Cardiac septum (tissue), 1 donor: Measurements from ENCODE around the gene ZNF2. TPM values are rescaled to one million over a fixed set of nuclear protein-coding genes. Genes with fewer than 3 reads are reported as not detected.
A peak's percentile ranks its signal among the peaks of the same experiment; 100 is the strongest.

Experiments
- DNase-seq: peaks from one replicate; pipeline ENCODE4 v3.0.0-alpha.2; 2020; ENCODE audit warnings: low spot score
- intact Hi-C: fragments of 100-400 bp; cut with DNase I; formaldehyde crosslinking; loops from one replicate; pipeline ENCODE4 v1.14.0; 2022
- long read RNA-seq: library from polyadenylated mRNA; unstranded; transcript quantifications from one replicate; pipeline ENCODE4 v2.0.0, GENCODE V29; 2021
- total RNA-seq: library from RNA; stranded (reverse); fragmentation: NEBNext Ultra II Directional; extraction: Animal tissue kit (Norgen Biotek cat#: 25700); gene quantifications from one replicate; pipeline ENCODE4 v1.2.1, GENCODE V29; 2021
- donor health status: DM: no; HTN: no; CAD: no.

ZNF2 gene
- 4.1 TPM for total RNA-seq
- long read RNA-seq, partial matches to known transcripts = 1 of 7 reads
- long read RNA-seq, other reads (novel, unspliced or antisense) = 2 of 7 reads

DNA sequence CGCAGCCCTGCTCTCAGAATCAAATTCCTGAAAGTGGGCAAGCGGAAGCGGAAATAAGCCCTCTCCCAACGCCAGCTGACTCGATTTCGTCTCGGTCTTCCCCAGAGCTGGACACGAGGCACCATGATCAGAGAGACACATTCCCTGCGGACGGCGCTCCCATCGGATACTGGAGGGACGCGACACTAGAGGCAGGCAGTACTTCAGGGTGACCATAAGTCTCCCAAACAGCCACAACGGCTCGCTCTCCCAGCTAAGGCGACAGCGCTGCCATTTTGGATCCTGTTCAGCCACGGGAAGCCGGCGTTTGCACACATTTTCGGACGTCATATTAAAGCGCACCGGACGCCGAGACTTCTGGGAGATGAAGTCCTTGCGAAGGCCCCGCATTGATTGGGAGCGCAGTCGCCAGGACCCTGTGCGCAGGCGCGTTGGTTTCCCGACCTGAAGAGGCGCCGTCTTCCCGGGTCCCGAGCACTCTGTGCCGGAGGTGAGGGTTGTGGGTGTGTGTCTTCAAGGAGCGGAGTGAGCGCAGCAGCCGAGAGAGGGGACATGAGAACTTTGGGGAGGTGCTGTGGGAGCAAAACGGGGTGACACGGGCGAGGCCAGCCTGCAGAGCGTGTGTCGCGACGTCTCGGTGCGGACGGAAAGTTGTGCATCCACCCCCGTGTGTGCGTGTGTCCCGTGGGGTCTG is at the start of gene ZNF2:
Gene ZNF2 (plus strand): TSS at position 439 of the 694 bp plus-strand sequence. CDS start 10,418 bp downstream, outside the sequence.
- intact Hi-C loops = loop anchor here (1.0 to 2.0 kb wide), 2 partner anchors 42 to 45 kb away; partner anchors contain the start of genes MRPS5 and ZNF892
- DNase-seq = peak; percentile 98

DNA sequence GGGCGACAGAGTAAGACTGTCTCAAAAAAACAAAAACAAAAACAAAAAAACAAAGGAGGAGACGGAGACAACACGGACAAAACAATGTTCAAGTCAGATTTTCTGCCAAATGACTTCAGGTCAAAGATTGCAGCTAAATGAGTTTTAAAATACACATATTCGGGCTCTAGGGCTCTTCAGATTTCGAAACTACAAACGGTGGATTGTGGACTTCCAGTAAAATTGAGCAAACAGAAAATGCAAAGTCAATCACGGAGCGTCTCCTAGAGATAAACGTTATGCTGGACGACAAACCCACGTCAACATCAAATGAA is 44.6 kb upstream of the ZNF2 start:
- intact Hi-C loops = loop anchor here (2.0 to 5.0 kb wide), 2 partner anchors 44 to 86 kb away; partner anchors contain the start of genes ZNF2 and ZNF892
- DNase-seq = no peak

DNA sequence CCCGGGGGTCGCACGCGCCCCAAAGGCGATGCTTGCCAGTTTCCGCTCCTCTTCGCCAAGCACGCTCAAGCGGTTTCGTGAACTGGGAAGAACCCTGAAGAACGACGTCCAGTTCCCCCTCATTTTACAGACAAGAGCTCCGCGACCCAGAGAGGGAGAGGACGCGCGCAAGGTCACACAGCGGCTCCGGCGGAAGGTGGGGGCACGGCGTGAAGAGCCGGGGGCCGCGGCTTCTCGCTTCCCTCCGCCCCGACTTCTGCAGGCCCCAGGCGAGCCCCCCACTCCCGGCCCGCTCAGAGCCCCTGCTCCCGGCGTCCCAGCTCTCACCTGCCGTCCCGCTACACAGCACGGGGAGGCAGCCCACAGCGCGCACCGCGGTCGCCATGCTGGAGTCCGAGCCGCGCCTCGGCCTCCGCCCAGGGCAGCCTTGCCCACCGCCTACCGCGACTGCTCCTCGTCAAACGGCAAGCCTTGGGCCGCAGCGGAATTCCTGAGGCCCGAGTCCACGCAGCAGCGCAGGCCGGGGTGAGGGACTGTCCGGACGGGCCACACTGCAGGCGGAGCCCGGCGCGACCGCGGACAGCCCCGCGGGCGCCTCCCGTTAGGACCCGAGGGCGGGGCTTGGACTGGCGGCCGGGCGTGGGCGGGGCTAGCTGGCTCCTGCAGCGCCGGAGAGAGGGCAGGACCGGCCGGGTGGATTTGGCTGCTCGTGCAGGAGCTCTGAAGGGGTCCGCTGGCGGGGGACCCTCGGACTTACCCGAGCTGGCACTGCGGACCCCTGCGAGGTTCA is 44.0 kb upstream of the ZNF2 start, which contains the start of gene MRPS5:
Gene MRPS5 (minus strand): TSS at position 402 of the 790 bp plus-strand sequence. CDS start 17 bp downstream, at position 385.
- peak; percentile 95 for DNase-seq
- intact Hi-C loops = loop anchor here (2.0 to 5.0 kb wide), 3 partner anchors 37 to 86 kb away; partner anchors contain the start of genes ZNF2, ZNF514 and ZNF892

DNA sequence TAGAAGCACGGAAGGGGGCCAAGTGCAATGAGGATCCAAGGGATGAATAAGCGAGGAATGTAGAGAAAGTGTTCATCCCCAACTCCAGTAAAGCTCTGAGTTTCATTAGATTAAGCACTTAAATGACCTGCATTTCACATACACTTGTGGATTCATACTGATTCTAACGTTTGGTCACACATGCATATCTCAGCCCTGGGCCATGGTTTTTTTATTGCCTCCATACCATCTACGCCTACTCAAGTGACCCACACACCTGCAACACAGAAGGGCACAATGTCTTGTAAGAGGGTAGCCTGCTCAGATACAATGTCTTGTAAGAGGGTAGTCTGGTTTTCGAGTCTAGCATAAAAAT is 43.4 kb upstream of the ZNF2 start:
- intact Hi-C loops = loop anchor here (2.0 to 5.0 kb wide), 2 partner anchors 37 to 85 kb away; partner anchors contain the start of genes ZNF514 and ZNF892
- no peak for DNase-seq

DNA sequence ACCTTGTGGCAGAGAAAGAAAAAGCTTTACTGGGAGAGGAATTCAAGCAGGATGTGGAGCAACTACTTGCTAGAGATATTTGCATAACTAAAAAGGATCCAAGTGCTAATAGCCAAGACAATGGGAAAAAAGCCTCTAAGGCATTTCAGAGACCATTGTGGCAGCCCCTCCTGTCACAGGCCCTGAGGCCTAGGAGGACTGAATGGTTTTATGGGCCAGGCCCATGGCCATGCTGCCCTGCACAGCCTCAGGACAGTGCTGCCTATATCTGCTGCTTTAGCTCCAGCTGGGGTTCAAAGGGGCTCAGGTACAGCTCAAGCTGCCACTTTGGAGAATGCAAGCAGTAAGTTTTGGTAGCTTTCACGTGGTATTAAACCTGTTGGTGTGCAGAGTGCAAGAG is 26.9 kb upstream of the ZNF2 start:
- intact Hi-C loops = no loop called here
- DNase-seq = no peak

DNA sequence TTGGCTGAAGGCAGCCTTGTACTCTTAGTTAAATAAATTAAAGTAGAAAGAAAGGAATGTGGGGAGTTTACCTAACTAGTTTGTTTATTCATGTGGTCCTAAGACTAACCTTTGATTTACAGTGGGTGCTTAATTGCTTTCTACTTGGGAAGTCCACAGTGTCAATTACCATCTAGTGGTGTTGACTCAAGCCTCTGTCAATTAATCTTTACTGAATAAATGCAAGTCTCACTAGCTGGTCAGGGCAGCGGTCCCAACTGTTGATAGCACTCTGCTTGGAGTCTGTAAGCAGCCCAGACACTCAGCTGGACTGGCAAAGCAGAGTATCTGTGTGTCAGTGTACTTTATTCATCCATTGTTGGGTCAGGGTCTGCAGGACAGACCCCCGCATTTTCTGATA is 21.8 kb upstream of the ZNF2 start:
- intact Hi-C loops = no loop called here
- no peak for DNase-seq

DNA sequence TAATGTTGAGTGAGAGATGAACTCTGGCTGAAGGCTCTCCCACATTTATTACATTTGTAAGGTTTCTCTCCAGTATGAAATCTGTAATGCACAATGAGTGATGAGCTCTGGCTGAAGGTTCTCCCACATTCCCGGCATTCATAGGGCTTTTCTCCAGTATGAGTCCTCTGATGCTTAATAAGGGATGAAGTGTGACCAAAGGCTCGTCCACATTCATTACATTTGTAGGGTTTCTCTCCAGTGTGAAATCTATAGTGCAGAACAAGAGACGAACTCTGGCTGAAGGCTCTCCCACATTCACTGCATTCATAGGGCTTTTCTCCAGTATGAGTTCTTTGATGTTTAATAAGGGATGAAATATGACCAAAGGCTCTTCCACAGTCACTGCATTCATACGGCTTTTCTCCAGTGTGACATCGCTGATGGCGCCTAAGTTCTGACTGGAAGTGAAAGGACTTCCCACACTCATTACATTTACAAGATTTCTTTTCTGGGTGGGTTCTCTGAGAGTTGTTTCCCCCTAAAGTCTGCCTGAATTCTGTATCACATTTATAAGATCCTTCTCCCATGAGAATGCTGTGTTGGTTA is 16.1 kb upstream of the ZNF2 start:
- no peak for DNase-seq
- intact Hi-C loops = no loop called here

DNA sequence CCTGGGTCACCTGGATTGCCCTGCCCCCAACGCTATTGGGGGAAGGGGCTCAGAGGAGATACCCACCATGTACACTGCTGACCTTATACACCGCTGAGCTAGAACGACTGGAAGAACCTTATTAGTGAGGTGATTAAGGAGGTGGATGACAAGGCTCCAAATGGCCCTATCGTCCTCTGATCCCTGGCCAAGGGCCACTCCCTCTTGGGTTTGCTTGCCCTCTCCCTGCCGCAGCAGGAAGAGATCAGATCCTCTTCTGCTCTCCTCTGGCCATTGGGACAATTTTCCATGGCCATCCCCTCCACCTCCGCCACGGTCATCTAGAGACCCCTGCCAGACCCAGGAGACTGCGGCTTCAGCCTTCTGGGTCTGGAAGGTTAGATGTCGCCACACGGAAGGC is 7.2 kb upstream of the ZNF2 start:
- intact Hi-C loops = loop anchor here (2.0 kb wide), 1 partner anchor 36 kb away; no protein-coding TSS in a partner anchor
- no peak for DNase-seq

DNA sequence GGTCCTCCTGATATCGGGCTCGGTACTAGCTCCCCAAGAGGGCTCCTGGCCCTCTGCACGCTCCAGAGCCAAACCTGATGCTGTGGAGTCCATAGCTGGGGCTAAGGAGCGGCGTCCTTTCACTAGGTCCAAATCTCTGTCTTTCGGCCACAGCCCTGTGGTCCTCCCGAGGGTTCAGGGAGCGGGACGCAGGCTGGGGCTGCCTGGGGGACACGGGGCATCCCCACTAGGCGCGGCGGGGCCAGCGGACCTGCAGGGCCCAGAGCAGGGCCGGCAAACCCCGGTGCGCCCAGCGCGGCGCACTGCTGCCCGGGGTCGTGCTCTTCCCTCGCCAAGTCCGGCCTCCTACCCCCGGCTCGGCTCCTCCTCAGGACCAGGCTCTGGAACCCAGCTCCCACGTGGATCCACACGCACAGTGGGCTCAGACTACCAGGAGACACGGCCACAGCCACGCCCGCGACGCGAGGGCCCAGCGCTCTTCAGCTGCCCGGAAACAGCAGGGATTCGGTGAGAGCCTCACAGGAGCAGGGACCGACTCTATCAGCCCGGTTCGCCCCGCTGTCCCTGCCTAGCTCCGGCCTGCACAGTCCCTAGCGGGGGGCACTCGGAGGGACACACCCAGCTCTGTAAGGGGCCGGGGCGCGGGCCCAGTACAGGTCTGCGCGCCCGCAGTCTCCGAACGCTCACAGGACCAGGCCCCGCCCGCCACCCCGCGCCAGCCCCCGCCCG is 6.6 kb upstream of the ZNF2 start:
- intact Hi-C loops = loop anchor here (2.0 kb wide), 1 partner anchor 36 kb away; no protein-coding TSS in a partner anchor
- DNase-seq = peak; percentile 82

DNA sequence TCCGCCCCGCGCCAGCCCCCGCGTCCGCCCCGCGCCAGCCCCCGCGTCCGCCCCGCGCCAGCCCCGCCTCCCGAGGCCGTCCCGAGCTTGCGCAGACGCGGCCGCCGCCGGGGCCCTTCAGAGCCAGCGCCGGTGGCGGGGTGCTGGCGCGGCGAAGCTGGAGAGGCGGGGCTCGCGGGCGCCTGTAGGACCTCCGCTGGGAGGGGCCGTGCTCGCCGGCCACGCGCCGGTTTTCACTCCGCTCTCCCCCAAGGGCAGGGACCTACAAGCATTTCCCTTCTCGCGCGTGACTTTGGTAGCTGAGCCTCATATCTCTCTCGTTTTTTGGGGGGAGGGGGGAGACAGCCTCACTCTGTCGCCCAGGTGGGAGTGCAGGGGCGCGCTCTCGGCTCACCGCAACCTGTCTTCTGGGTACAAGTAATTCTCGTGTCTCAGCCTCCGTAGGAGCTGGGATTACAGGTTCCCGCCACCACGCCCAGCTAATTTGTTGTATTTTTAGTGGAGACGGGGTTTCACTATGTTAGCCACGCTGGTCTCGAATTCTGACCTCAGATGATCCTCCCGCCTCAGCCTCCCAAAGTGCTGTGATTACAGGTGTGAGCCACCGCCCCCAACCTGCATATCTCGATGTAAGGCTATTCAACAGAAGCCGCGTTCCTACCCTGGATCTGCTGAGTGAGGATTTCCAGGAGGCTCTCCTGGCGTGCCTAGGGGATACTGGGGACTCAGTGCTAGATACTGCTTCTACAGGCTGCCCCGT is 5.7 kb upstream of the ZNF2 start, which contains the start of gene ZNF514:
Gene ZNF514 (minus strand): TSS at position 159 of the 760 bp plus-strand sequence. CDS start 6,595 bp downstream, outside the sequence.
- peak; percentile 86 for DNase-seq
- intact Hi-C loops = loop anchor here (2.0 kb wide), 1 partner anchor 37 kb away; no protein-coding TSS in a partner anchor

DNA sequence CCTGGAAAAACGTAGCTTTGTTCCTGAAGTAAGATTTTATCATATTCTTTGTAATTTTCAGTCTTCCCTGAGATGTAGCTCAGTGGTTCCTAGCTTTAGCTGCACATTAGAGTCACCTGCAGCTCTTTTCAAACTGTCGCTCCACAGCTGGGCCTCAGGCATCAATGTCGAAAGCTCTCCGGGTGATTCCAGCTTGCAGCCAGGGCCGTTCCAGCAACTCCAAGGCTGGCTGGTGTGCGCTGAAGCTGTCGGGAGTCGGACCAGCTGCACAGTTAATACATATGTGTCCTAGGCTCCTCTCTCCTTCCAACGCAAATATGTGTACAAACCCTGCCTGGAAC is 609 bp upstream of the ZNF2 start:
- intact Hi-C loops = loop anchor here (1.0 to 2.0 kb wide), 2 partner anchors 42 to 44 kb away; partner anchors contain the start of genes MRPS5 and ZNF892

DNA sequence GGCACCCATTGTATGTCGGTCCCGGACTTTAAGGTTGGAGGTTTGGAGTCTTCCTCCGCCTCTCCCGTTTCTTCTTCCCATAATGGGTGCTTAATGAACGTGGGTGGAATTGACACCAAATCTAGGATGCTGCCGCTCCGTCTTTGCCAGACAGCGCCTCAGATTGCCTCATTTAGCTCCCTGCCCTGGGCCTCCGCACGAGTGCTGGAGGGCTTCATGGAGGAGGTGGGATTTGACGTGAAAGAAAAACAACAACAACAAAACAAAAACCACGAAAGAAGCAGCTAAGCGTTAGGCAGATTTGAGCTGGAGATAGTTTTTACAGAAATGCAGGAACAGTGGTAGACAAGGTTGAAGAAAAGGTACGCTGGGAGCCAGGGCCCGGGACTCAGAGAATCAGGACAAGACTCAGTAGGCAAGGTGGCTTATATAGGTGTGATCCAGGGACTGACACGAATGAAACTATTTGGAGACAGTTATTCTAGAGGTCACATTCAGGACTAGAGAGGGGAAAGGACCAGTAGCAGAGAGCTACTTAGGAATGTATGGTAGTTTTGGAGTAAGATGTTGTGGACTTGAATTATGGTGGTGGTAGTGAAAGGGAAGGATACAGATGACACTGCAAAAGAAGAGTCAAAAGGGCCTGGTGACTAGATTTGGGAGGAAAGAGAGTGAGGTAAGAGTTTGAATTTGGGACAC is 605 bp downstream of the ZNF2 start:
- intact Hi-C loops = no loop called here
- no peak for DNase-seq

More for the DNA sequence above, 609 bp upstream of the ZNF2 start:
- DNase-seq = no peak

DNA sequence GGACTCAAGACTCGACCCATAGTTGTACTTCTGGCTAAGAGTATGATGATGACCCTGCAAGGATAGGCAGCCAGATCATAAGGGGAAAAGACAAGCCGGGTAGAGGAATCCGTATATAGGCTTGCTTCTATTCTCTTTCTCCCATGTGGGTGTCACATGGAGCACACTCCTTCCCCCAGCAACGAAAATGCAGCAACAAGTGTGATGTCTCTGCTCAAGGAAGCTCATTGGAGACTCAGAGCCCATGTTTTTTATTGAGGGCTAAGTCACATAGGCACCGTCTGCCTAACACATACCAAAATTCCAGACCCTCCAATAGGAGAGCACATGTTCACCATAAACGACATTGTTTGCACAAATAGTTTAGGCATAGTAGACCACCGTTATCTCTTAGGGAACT is 6.3 kb downstream of the ZNF2 start:
- intact Hi-C loops = no loop called here
- no peak for DNase-seq

DNA sequence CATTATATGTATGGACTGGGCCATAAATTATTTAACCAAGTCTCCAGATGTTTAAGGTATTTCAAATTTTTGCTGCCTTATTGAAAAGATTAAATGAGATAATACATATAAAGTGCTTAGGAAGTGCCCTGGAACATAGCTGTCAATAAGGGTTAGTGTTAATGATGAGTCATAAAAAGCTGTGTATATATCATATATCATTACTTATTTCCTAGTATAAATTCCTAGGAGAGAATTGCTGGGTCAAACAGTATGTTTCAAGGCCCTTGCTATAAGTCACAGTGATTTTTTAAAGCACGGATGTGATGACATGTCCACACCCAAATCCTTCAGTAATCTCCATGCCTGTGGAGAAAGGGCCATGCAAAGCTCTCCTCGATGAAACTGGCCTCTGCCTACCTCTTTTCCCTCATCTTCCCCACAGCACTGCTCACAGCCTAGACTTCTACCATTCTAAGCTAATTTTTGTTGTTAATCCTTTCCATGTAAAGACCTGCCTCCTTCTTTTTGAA is 8.5 kb downstream of the ZNF2 start:
- no peak for DNase-seq
- intact Hi-C loops = no loop called here

DNA sequence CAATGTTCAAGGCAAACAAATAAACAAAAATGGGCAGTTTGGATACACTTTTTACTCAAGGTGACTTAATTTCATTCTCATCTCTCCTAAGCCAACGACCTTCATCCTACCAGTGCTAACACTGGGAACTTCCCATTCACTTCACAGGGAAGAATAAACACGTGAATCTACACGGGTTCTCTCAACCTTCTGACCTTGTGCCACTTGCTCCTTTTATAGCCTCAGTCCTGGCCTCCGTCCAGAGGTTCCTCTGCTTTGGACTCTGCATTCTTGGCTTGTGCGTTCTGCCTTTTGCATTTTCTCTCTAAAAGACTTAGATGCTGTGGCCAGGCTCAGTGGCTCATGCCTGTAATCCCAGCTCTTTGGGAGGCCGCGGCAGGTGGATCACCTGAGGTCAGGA is 13.8 kb downstream of the ZNF2 start:
- intact Hi-C loops = no loop called here
- DNase-seq = no peak

DNA sequence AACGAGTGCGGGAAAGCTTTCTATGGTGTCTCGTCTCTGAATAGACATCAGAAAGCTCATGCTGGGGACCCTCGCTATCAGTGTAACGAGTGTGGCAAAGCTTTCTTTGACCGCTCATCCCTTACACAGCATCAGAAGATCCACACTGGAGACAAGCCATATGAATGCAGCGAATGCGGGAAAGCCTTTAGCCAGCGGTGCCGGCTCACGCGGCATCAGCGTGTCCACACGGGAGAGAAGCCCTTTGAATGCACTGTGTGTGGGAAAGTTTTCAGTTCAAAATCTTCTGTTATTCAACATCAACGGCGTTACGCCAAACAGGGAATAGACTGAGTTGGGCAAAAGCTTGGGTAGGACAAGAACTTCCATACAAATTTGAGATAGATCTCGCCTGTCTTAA is 16.2 kb downstream of the ZNF2 start:
- no peak for DNase-seq
- intact Hi-C loops = no loop called here

DNA sequence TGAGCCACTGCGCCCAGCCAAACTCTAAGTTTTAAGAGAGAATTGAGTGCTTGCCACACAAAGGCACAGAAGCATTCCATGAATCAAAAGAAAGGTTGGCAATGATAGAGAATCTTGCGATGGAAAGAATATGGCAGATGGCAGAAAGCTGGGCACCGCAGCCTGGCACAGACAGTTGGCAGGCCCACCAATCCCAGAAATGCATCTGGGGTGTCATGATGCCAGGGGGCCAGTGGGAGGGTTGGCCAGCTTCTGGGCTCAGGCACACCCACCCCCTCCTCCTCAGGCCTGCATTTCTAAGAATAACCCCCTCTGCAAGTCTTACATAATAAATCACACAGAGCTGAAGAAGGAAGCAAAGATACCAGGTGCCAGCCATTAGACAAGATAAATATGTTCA is 19.6 kb downstream of the ZNF2 start:
- DNase-seq = no peak
- intact Hi-C loops = no loop called here

DNA sequence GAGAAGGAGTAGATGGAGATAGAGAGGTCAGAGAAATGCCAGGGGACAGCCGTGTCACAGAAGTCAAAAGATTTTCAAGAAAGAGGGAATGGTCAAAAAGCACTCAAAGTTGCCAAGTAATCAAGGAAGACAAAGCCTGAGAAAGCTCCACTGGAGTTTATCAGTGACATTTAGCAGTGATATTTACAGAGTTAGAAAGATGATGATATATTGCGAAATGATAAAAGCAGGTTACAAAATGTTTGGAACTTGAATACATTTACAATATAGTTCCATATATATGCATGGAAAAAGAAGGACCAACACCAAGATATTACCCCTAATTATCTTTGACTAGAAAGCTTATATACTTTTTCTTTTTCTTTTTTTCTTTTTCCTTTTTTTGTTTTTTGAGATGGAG is 20.4 kb downstream of the ZNF2 start:
- intact Hi-C loops = no loop called here
- no peak for DNase-seq
